Ovary (tissue), 9 donors: Measurements from ENCODE around the gene OSBPL3. TPM values are rescaled to one million over a fixed set of nuclear protein-coding genes. Genes with fewer than 3 reads are reported as not detected.

ENCODE experiments used
- DNase-seq, 5 donors: peaks; one replicate each; pipeline ENCODE4 v3.0.0-alpha.2; 2019 to 2020
- H3K27ac ChIP-seq, 2 donors: fragments of 200-600 bp; one replicate each; pipeline versions ENCODE4 v1.5.1 to v1.8.0; 2019 to 2022
- H3K27me3 ChIP-seq: fragments of 200-600 bp; one replicate; pipeline ENCODE4 v1.8.0; 2022
- H3K36me3 ChIP-seq: fragments of 200-600 bp; sonication (generic); one replicate; pipeline ENCODE4 v1.5.1; 2019
- H3K4me1 ChIP-seq: one replicate; pipeline ENCODE4 v1.8.1; 2013; ENCODE audit warnings: mild to moderate bottlenecking, moderate library complexity; ENCODE audit not compliant: insufficient read depth
- H3K4me3 ChIP-seq: fragments of 200-600 bp; sonication (generic); one replicate; pipeline ENCODE4 v1.5.1; 2017
- H3K9me3 ChIP-seq, 2 donors: fragments of 200-600 bp in 1 of 2; sonication (generic) in 1 of 2; one replicate each; pipeline versions ENCODE4 v1.5.1 to v1.8.1; 2013 to 2019; ENCODE audit warnings: mild to moderate bottlenecking in 1 of 2, moderate library complexity in 1 of 2
- CTCF ChIP-seq, 3 donors: fragments of 450-650 bp in 2 of 3; fragments of 200-600 bp in 1 of 3; IDR thresholded peaks; one replicate each; pipeline versions ENCODE4 v1.5.1 to v1.8.0; 2016 to 2022; ENCODE audit warnings: antibody characterized with exemption in 3 of 3, mild to moderate bottlenecking in 1 of 3
- EP300 ChIP-seq: sonication (generic); formaldehyde crosslinking; IDR thresholded peaks from one replicate; pipeline ENCODE4 v1.6.1; 2017; ENCODE audit warnings: antibody characterized with exemption
- POLR2A ChIP-seq: fragments of 450-650 bp; IDR thresholded peaks from one replicate; pipeline ENCODE4 v1.6.1; 2017; ENCODE audit warnings: antibody characterized with exemption, mild to moderate bottlenecking, moderate library complexity
- WGBS, 3 donors: extraction: QIAGEN DNeasy Blood & Tissue Kit in 1 of 3; methylation state at CpG; one replicate each; pipeline versions ENCODE4 v1.1.5 to v1.1.7; 2013 to 2017; 5-methylcytosine and 5-hydroxymethylcytosine counted together
- intact Hi-C, 4 donors: fragments of 100-400 bp; cut with DNase I; formaldehyde crosslinking; loops; one replicate each; pipeline versions ENCODE4 v1.11.0 to v1.15.1; 2022 to 2023
- polyA plus RNA-seq, 2 donors: library from polyadenylated mRNA; stranded (reverse); fragments of 200-250 nt in 1 of 2; fragments of 350-450 nt in 1 of 2; fragmentation: Illumina TruSeq in 1 of 2; extraction: RNeasy Lipid Tissue Mini Kit (QIAGEN cat#74804) in 1 of 2; gene quantifications; one replicate each; pipeline ENCODE4 v1.2.3, GENCODE V29; 2013 to 2014
- total RNA-seq, 7 donors: library from RNA; depleted of rRNA in 2 of 7; stranded (reverse); fragments of >200 nt in 2 of 7; fragmentation: NEBNext Ultra II Directional in 3 of 7; extraction: Animal tissue kit (Norgen Biotek cat#: 25700) in 3 of 7; gene quantifications; one replicate each; pipeline versions ENCODE4 v1.1.0 to v1.2.4, GENCODE V29; 2016 to 2023
- donor health status: DM: no; HTN: no; CAD: no; lungs with moderate emphysema.
- donor health status: DM: no; HTN: no; CAD: no.
- donor health status: Bipolar disorder and iron deficiency.
- donor health status: DM: yes; HTN: yes; CAD: no.
- donor health status: DM: no; HTN: no; CAD: no.
- donor health status: DM: yes; HTN: yes; CAD: no.

Gene OSBPL3
- total and polyA plus RNA-seq, 9 donors = 6.0 to 29.1 (median 13.1) TPM

- peak; percentile 60 to 72 (median 71) for DNase-seq
- no peaks in the 10 kb centered on the region for H3K9me3 ChIP-seq
- TF ChIP-seq CTCF (IDR thresholded peaks at IDR 0.05) (peak in 2 of 3 donors; percentile 40 to 52), EP300 (no peak), POLR2A (no peak)
- intact Hi-C loops = no loop called here
- H3K4me1 ChIP-seq = peaks cover 3% of the 10 kb centered on the region
- WGBS, 3 donors = 0 to 2% (median 1%) methylated on average over 21 to 42 of the region's 42 CpGs
- H3K27ac ChIP-seq = peak overlapping the region; percentile 65 to 73
- no peaks in the 10 kb centered on the region for H3K36me3 ChIP-seq
- no peaks in the 10 kb centered on the region for H3K27me3 ChIP-seq
- peak overlapping the region; percentile 78 for H3K4me3 ChIP-seq
These were observed 512 bp downstream of the OSBPL3 start for GRCh38 chr7:24979470-24979862.

GRCh38 chr7:24978843-24979469, 1.0 kb downstream of the OSBPL3 start:
- TF ChIP-seq EP300 (no peak), CTCF (IDR thresholded peaks at IDR 0.05) (no peak), POLR2A (no peak)
- H3K9me3 ChIP-seq = no peaks in the 10 kb centered on the region
- no peaks in the 10 kb centered on the region for H3K36me3 ChIP-seq
- intact Hi-C loops = no loop called here
- peak in 2 of 5 donors; percentile 26 to 45 for DNase-seq
- peak overlapping the region; percentile 65 to 73 for H3K27ac ChIP-seq
- peaks cover 3% of the 10 kb centered on the region for H3K4me1 ChIP-seq
- 23 to 27% (median 26%) methylated on average over 29 of the region's 29 CpGs for WGBS, 3 donors
- no peaks in the 10 kb centered on the region for H3K27me3 ChIP-seq
- H3K4me3 ChIP-seq = peak overlapping the region; percentile 78

- Histone ChIP-seq H3K4me3 (no peak overlapping the region), H3K27me3 (no peaks in the 10 kb centered on the region), H3K4me1 (peaks cover 3% of the 10 kb centered on the region), H3K27ac (no peak overlapping the region), H3K36me3 (no peaks in the 10 kb centered on the region), H3K9me3 (no peaks in the 10 kb centered on the region)
- TF ChIP-seq POLR2A = no peak
- TF ChIP-seq EP300 = no peak
- TF ChIP-seq CTCF (IDR thresholded peaks at IDR 0.05) = no peak
- DNase-seq = no peak
- 73 to 83% (median 75%) methylated on average over 4 of the region's 4 CpGs for WGBS, 3 donors
- intact Hi-C loops = no loop called here
These were observed 4.2 kb downstream of the OSBPL3 start for GRCh38 chr7:24975644-24976260.

GRCh38 chr7:24975172-24975571, 4.8 kb downstream of the OSBPL3 start:
- H3K36me3 ChIP-seq = no peaks in the 10 kb centered on the region
- intact Hi-C loops = no loop called here
- H3K27ac ChIP-seq = no peak overlapping the region
- TF ChIP-seq CTCF (IDR thresholded peaks at IDR 0.05) (no peak), POLR2A (no peak), EP300 (no peak)
- H3K9me3 ChIP-seq = no peaks in the 10 kb centered on the region
- 92 to 95% (median 94%) methylated on average over 3 of the region's 3 CpGs for WGBS, 3 donors
- no peaks in the 10 kb centered on the region for H3K27me3 ChIP-seq
- no peak for DNase-seq
- peaks cover 3% of the 10 kb centered on the region for H3K4me1 ChIP-seq
- no peak overlapping the region for H3K4me3 ChIP-seq
